Transverse colon (tissue), 4 donors: ENCODE measurements around the gene CHMP1A.

Source experiments
- EP300 ChIP-seq: sonication (generic); formaldehyde crosslinking; IDR thresholded peaks from one replicate; pipeline ENCODE4 v1.6.1; 2017; ENCODE audit warnings: antibody characterized with exemption, low read depth
- POLR2A ChIP-seq: fragments of 450-650 bp; IDR thresholded peaks from one replicate; pipeline ENCODE4 v1.6.1; 2016; ENCODE audit warnings: antibody characterized with exemption, mild to moderate bottlenecking, moderate library complexity
- POLR2AphosphoS5 ChIP-seq, 3 donors: sonication (generic); formaldehyde crosslinking; IDR thresholded peaks; one replicate each; pipeline ENCODE4 v1.6.1; 2016; ENCODE audit warnings: antibody characterized with exemption in 3 of 3
- TF ChIP-seq, protein P1 (sequence below), 5 experiments: fragments of 200-600 bp in 3 of 5; fragments of 450-650 bp in 2 of 5; sonication (generic) in 3 of 5; IDR thresholded peaks; 1 replicate in 2 of 5; 2 replicates in 3 of 5; pipeline ENCODE4 v1.5.1; 2016 to 2017; ENCODE audit warnings: antibody characterized with exemption in 5 of 5, inconsistent platforms in 3 of 5, mild to moderate bottlenecking in 2 of 5, moderate library complexity in 1 of 5

DNA sequence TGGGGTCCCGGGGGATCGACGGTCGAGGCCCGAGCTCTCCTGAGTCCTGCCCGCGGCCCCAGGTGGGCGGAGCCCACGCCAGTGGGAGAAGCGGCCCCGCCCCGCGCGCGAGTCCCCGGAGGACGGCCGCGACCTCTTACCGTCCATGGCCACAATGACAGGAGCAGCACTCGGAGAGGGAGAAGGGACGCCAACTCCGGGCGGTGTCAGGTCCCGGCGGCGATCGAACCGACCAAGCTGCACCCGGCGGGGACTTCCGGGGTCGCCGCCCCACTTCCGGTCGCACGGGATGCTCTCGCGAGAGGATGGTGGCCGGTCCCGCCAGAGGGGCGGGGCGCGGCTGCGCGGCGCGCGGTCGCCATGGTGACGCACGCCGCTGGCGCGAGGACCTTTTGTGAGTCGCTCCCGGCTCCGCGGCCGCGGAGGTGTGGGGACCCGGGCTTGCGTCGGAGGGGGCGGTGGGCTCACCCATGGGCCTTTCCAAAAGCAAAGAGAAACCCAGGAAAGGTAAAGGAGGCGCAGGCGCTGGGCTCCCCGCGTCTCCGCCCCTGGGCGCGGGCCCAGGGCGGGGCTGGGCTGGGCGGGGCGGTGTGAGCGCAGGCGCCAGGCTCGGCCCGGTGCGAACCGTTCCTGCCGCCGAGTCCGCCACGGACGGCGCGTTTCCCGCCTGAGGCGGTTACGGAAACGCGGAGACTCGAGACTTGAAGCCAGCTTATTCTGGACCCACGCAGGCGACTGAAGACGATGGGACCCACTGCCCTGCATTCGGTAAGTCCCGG is at the start of gene CHMP1A, which contains the start of gene SPATA33:
- TF ChIP-seq, protein P1, sequence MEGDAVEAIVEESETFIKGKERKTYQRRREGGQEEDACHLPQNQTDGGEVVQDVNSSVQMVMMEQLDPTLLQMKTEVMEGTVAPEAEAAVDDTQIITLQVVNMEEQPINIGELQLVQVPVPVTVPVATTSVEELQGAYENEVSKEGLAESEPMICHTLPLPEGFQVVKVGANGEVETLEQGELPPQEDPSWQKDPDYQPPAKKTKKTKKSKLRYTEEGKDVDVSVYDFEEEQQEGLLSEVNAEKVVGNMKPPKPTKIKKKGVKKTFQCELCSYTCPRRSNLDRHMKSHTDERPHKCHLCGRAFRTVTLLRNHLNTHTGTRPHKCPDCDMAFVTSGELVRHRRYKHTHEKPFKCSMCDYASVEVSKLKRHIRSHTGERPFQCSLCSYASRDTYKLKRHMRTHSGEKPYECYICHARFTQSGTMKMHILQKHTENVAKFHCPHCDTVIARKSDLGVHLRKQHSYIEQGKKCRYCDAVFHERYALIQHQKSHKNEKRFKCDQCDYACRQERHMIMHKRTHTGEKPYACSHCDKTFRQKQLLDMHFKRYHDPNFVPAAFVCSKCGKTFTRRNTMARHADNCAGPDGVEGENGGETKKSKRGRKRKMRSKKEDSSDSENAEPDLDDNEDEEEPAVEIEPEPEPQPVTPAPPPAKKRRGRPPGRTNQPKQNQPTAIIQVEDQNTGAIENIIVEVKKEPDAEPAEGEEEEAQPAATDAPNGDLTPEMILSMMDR (IDR thresholded peaks at IDR 0.05), result no peak
- peak; percentile 80 for TF ChIP-seq POLR2A
- no peak for TF ChIP-seq EP300
- peak; percentile 32 to 91 (median 89) for TF ChIP-seq POLR2AphosphoS5 (IDR thresholded peaks at IDR 0.05)
